SK-N-SH (cell line): ENCODE results near the gene SLC40A1. TPM values are rescaled to one million over a fixed set of nuclear protein-coding genes. Genes with fewer than 3 reads are reported as not detected.

Experiments used
- CTCF ChIA-PET: fragments of 300-600, 350-600 bp; formaldehyde crosslinking; extraction: SDS; loops from one replicate; lab custom pipeline; 2021; lab: Yijun Ruan, JAX
- POLR2A ChIA-PET: fragments of 350-600 bp; sonication (Branson Sonifier 250); formaldehyde crosslinking; extraction: SDS; loops from one replicate; lab custom pipeline; 2020; ENCODE audit warnings: antibody characterized with exemption, inconsistent platforms; lab: Yijun Ruan, JAX
- DNase-seq: peaks from one replicate; pipeline ENCODE4 v3.0.0; 2012
- H2AFZ ChIP-seq: fragments of 200-600 bp; sonication (generic); 2 replicates; pipeline ENCODE4 v1.8.1; 2016; ENCODE audit warnings: antibody characterized with exemption, mild to moderate bottlenecking, low read depth
- H3F3A ChIP-seq: fragments of 200-600 bp; sonication (generic); replicated peaks from 2 replicates; pipeline ENCODE3; 2016; ENCODE audit warnings: antibody characterized with exemption, mild to moderate bottlenecking; ENCODE audit not compliant: insufficient read depth
- H3K27ac ChIP-seq, 2 experiments: fragments of 200-500 bp in 1 of 2; fragments of 200-600 bp in 1 of 2; sonication (Bioruptor generic) in 1 of 2; sonication (generic), shearing (Covaris generic) in 1 of 2; 2 replicates each; pipeline versions ENCODE4 v1.5.1 to v1.6.1; 2014 to 2016; ENCODE audit warnings: low read depth in 2 of 2, inconsistent platforms in 1 of 2, low read length in 1 of 2, mild to moderate bottlenecking in 1 of 2, mixed read lengths in 1 of 2
- H3K27me3 ChIP-seq: fragments of 200-600 bp; sonication (generic), shearing (Covaris generic); 2 replicates; pipeline ENCODE4 v1.6.1; 2016; ENCODE audit warnings: mixed run types; ENCODE audit not compliant: insufficient read depth
- H3K36me3 ChIP-seq, 2 experiments: fragments of 200-500 bp in 1 of 2; fragments of 200-600 bp in 1 of 2; sonication (Bioruptor generic) in 1 of 2; sonication (generic) in 1 of 2; replicated peaks in 1 of 2; 2 replicates each; pipeline versions ENCODE3 to v1.5.1; 2014 to 2016; ENCODE audit warnings: low read length in 1 of 2, mild to moderate bottlenecking in 1 of 2; ENCODE audit not compliant: insufficient read depth in 2 of 2, control insufficient read depth in 1 of 2
- H3K4me1 ChIP-seq, 2 experiments: fragments of 200-500 bp in 1 of 2; fragments of 200-600 bp in 1 of 2; sonication (Bioruptor generic) in 1 of 2; sonication (generic), shearing (Covaris generic) in 1 of 2; 2 replicates each; pipeline versions ENCODE4 v1.5.1 to v1.6.1; 2014 to 2016; ENCODE audit warnings: low read depth in 1 of 2, low read length in 1 of 2, mixed run types in 1 of 2; ENCODE audit not compliant: insufficient read depth in 2 of 2, control insufficient read depth in 1 of 2
- H3K4me2 ChIP-seq: fragments of 200-600 bp; sonication (generic), shearing (Covaris generic); 2 replicates; pipeline ENCODE4 v1.6.1; 2017; ENCODE audit warnings: mixed run types
- H3K4me3 ChIP-seq, 2 experiments: fragments of 200-500 bp in 1 of 2; fragments of 200-600 bp in 1 of 2; sonication (Bioruptor generic) in 1 of 2; sonication (generic), shearing (Covaris generic) in 1 of 2; 2 replicates each; pipeline versions ENCODE4 v1.5.1 to v1.8.1; 2014 to 2016; ENCODE audit warnings: low read depth in 2 of 2, inconsistent platforms in 1 of 2, low read length in 1 of 2, mild to moderate bottlenecking in 1 of 2, mixed read lengths in 1 of 2, moderate library complexity in 1 of 2
- H3K79me2 ChIP-seq: fragments of 200-600 bp; sonication (generic); 2 replicates; pipeline ENCODE4 v1.8.1; 2017; ENCODE audit warnings: mild to moderate bottlenecking; ENCODE audit not compliant: insufficient read depth
- H3K9ac ChIP-seq: fragments of 200-600 bp; sonication (generic); 2 replicates; pipeline ENCODE4 v1.6.1; 2017; ENCODE audit warnings: mixed run types
- H3K9me2 ChIP-seq: fragments of 200-600 bp; sonication (generic); 2 replicates; pipeline ENCODE4 v1.6.1; 2017; ENCODE audit warnings: mixed run types
- H3K9me3 ChIP-seq: fragments of 200-600 bp; sonication (generic); 2 replicates; pipeline ENCODE4 v1.6.1; 2017; ENCODE audit warnings: mixed run types, mild to moderate bottlenecking, moderate library complexity
- H4K20me1 ChIP-seq: fragments of 200-600 bp; sonication (generic); 2 replicates; pipeline ENCODE4 v1.6.1; 2017; ENCODE audit warnings: mild to moderate bottlenecking, mixed run types; ENCODE audit not compliant: insufficient read depth
- CHD2 ChIP-seq: fragments of 150-350 bp; IDR thresholded peaks from 2 replicates; pipeline ENCODE4 v1.6.1; 2018; ENCODE audit warnings: low read length; ENCODE audit not compliant: partially characterized antibody
- EP300 ChIP-seq, 2 experiments: IDR thresholded peaks; 2 replicates each; pipeline versions ENCODE4 v1.4.0 to v1.6.1; 2012; ENCODE audit warnings: borderline replicate concordance in 1 of 2, low read depth in 1 of 2, low read length in 1 of 2
- GATA2 ChIP-seq: sonication (generic); formaldehyde crosslinking; IDR thresholded peaks from 2 replicates; pipeline ENCODE4 v1.5.0; 2020; ENCODE audit warnings: mild to moderate bottlenecking, missing genetic modification reagents
- PBX3 ChIP-seq: IDR thresholded peaks from 2 replicates; pipeline ENCODE4; 2012
- RAD21 ChIP-seq: IDR thresholded peaks from 2 replicates; pipeline ENCODE4 v1.6.1; 2012; ENCODE audit warnings: mild to moderate bottlenecking, low read length
- TAF1 ChIP-seq: IDR thresholded peaks from 2 replicates; pipeline ENCODE4 v1.6.1; 2012; ENCODE audit warnings: low read depth, mild to moderate bottlenecking, low read length, moderate library complexity, borderline replicate concordance
- TCF12 ChIP-seq: IDR thresholded peaks from 2 replicates; pipeline ENCODE4 v1.4.0; 2012
- TEAD4 ChIP-seq: IDR thresholded peaks from 2 replicates; pipeline ENCODE4 v1.4.0; 2012; ENCODE audit warnings: mild to moderate bottlenecking, borderline replicate concordance; ENCODE audit not compliant: insufficient read depth
- USF2 ChIP-seq: fragments of 150-350 bp; IDR thresholded peaks from 2 replicates; pipeline ENCODE4 v1.6.1; 2017; ENCODE audit warnings: antibody characterized with exemption, low read length, low read depth, borderline replicate concordance
- WGBS: methylation state at CpG from one replicate; pipeline ENCODE4 v1.1.6; 2017; ENCODE audit warnings: low lambda C conversion rate; 5-methylcytosine and 5-hydroxymethylcytosine counted together
- polyA plus RNA-seq, 3 experiments: library from polyadenylated mRNA; depleted of rRNA; stranded (reverse); fragments of >200 nt; gene quantifications; 2 replicates each; pipeline ENCODE4 v1.2.3, GENCODE V29; 2012

Gene SLC40A1
- polyA plus RNA-seq, 1 of the 3 experiments (the other 2 are of a cell fraction): 1.8 TPM

- H2AFZ ChIP-seq: peak overlapping the region; percentile 42; the same call in 1 of the 2 replicates
- no peak overlapping the region for H3K4me2 ChIP-seq
These were observed 45.4 kb downstream of the SLC40A1 start for GRCh38 chr2:189534854-189535832.

GRCh38 chr2:189533288-189534035 lies 47.1 kb downstream of the SLC40A1 start:
- CTCF ChIA-PET: interaction anchor here (0.9 kb wide), 1 partner anchor 28 kb away, joined by 3 read pairs; no protein-coding TSS in a partner anchor
- no peaks in the 10 kb centered on the region for H3F3A ChIP-seq
- H3K36me3 ChIP-seq: no peaks in the 10 kb centered on the region
- no peak overlapping the region for H3K4me2 ChIP-seq
- POLR2A ChIA-PET: no interaction called here
- H3K4me1 ChIP-seq: no peaks in the 10 kb centered on the region; a peak in 1 of 4 replicates
- H4K20me1 ChIP-seq: no peaks in the 10 kb centered on the region
- no peak for DNase-seq
- no peak overlapping the region for H3K9ac ChIP-seq
- no peaks in the 10 kb centered on the region for H3K79me2 ChIP-seq
- no peak for TF ChIP-seq TAF1
- no peak for TF ChIP-seq GATA2
- TF ChIP-seq EP300 (IDR thresholded peaks at IDR 0.05; ENCODE audit: borderline replicate concordance in 1 of 2, low read depth in 1 of 2, low read length in 1 of 2): no peak
- TF ChIP-seq RAD21: no peak
- TF ChIP-seq PBX3: peak; percentile 25; the same call in 1 of the 2 replicates
- no peak for TF ChIP-seq CHD2
- peak; percentile 60 for TF ChIP-seq TCF12
- TF ChIP-seq TEAD4: no peak
- TF ChIP-seq, all 33 proteins: peak for 2
- Histone ChIP-seq H2AFZ (no peak overlapping the region), H3K27me3 (no peaks in the 10 kb centered on the region), H3K27ac (peak overlapping the region in 1 of 2 experiments; percentile 22; a peak in 1 of 4 replicates), H3K4me3 (no peak overlapping the region), H3K9me3 (no peaks in the 10 kb centered on the region), H3K9me2 (no peaks in the 10 kb centered on the region)
- 79% methylated on average over 6 of the region's 6 CpGs for WGBS

More at GRCh38 chr2:189534854-189535832, 45.4 kb downstream of the SLC40A1 start:
- H3K9ac ChIP-seq: no peak overlapping the region
- TF ChIP-seq USF2 (no peak), CHD2 (no peak)
- peak overlapping the region in 1 of 2 experiments; percentile 25; a peak in 2 of 4 replicates for H3K27ac ChIP-seq
- no peaks in the 10 kb centered on the region for H4K20me1 ChIP-seq
- H3K4me3 ChIP-seq: no peak overlapping the region
- no peak for DNase-seq
- no peaks in the 10 kb centered on the region for H3K9me3 ChIP-seq
- H3K36me3 ChIP-seq: no peaks in the 10 kb centered on the region
- H3K27me3 ChIP-seq: no peaks in the 10 kb centered on the region
- ChIA-PET CTCF (interaction anchor here (0.5 kb wide), 1 partner anchor 586 kb away, joined by 3 read pairs; no protein-coding TSS in a partner anchor), POLR2A (interaction anchor here (0.7 kb wide), 1 partner anchor 746 kb away, joined by 3 read pairs; no protein-coding TSS in a partner anchor)
- no peaks in the 10 kb centered on the region for H3K9me2 ChIP-seq
- no peaks in the 10 kb centered on the region for H3K79me2 ChIP-seq
- H3K4me1 ChIP-seq: no peaks in the 10 kb centered on the region; a peak in 1 of 4 replicates
- WGBS: 64% methylated on average over 1 of the region's 1 CpG
- H3F3A ChIP-seq: no peaks in the 10 kb centered on the region
